Mesenchymal stem cell (in vitro differentiated cells and primary cell): ENCODE data around the gene SYNJ1.

Source experiments
- DNase-seq: peaks from one replicate; pipeline ENCODE4 v3.0.0-alpha.2; 2013
- H2AFZ ChIP-seq: one replicate; pipeline ENCODE4 v1.6.1; 2013; ENCODE audit warnings: low read depth, mild to moderate bottlenecking, control low read depth, inconsistent platforms, low read length, moderate library complexity
- H2AK5ac ChIP-seq: 2 replicates; pipeline ENCODE4 v1.6.1; 2013; ENCODE audit warnings: low read length, moderate library complexity, mild to moderate bottlenecking, inconsistent platforms; ENCODE audit not compliant: severe bottlenecking
- H2BK120ac ChIP-seq: one replicate; pipeline ENCODE4 v1.6.1; 2013; ENCODE audit warnings: low read depth, mild to moderate bottlenecking, inconsistent platforms, low read length, moderate library complexity
- H2BK12ac ChIP-seq, 2 experiments: one replicate each; pipeline ENCODE4 v1.6.1; 2013; ENCODE audit warnings: inconsistent platforms in 2 of 2, low read length in 2 of 2, mild to moderate bottlenecking in 2 of 2, moderate library complexity in 2 of 2, control low read depth in 1 of 2
- H2BK15ac ChIP-seq: one replicate; pipeline ENCODE4 v1.6.1; 2013; ENCODE audit warnings: mild to moderate bottlenecking, low read depth, inconsistent platforms; ENCODE audit not compliant: poor library complexity, severe bottlenecking
- H2BK5ac ChIP-seq: 2 replicates; pipeline ENCODE4 v1.6.1; 2013; ENCODE audit warnings: low read depth, mild to moderate bottlenecking, low read length, control low read depth, inconsistent platforms; ENCODE audit not compliant: poor library complexity, severe bottlenecking
- H3K14ac ChIP-seq, 2 experiments: one replicate each; pipeline ENCODE4 v1.6.1; 2013; ENCODE audit warnings: inconsistent platforms in 2 of 2, low read length in 2 of 2, control low read depth in 1 of 2, mild to moderate bottlenecking in 1 of 2, moderate library complexity in 1 of 2
- H3K18ac ChIP-seq, 2 experiments: one replicate each; pipeline ENCODE4 v1.6.1; 2013; ENCODE audit warnings: inconsistent platforms in 2 of 2, low read length in 2 of 2, control low read depth in 1 of 2, low read depth in 1 of 2, mild to moderate bottlenecking in 1 of 2
- H3K23ac ChIP-seq, 2 experiments: one replicate each; pipeline ENCODE4 v1.6.1; 2013; ENCODE audit warnings: inconsistent platforms in 2 of 2, low read length in 2 of 2, mild to moderate bottlenecking in 2 of 2, moderate library complexity in 2 of 2, control low read depth in 1 of 2
- H3K27ac ChIP-seq: 2 replicates; pipeline ENCODE4 v1.5.1; 2013; ENCODE audit warnings: mild to moderate bottlenecking, moderate library complexity, low read length, control low read depth, inconsistent platforms; ENCODE audit not compliant: poor library complexity, severe bottlenecking
- H3K27me3 ChIP-seq, 2 experiments: 2 replicates each; pipeline versions ENCODE4 v1.6.1 to v1.7.0; 2013; ENCODE audit warnings: low read length in 2 of 2, mild to moderate bottlenecking in 2 of 2, moderate library complexity in 2 of 2, control low read depth in 1 of 2, inconsistent platforms in 1 of 2; ENCODE audit not compliant: control insufficient read depth in 1 of 2, insufficient read depth in 1 of 2
- H3K36me3 ChIP-seq, 2 experiments: 2 replicates each; pipeline versions ENCODE4 v1.6.1 to v1.7.0; 2013; ENCODE audit warnings: low read length in 2 of 2, control low read depth in 1 of 2, inconsistent platforms in 1 of 2, low read depth in 1 of 2, mild to moderate bottlenecking in 1 of 2; ENCODE audit not compliant: insufficient read depth in 2 of 2, control insufficient read depth in 1 of 2
- H3K4ac ChIP-seq, 2 experiments: one replicate each; pipeline ENCODE4 v1.6.1; 2013; ENCODE audit warnings: inconsistent platforms in 2 of 2, low read length in 2 of 2, mild to moderate bottlenecking in 2 of 2, moderate library complexity in 2 of 2, control low read depth in 1 of 2, low read depth in 1 of 2
- H3K4me1 ChIP-seq: 2 replicates; pipeline ENCODE4 v1.6.1; 2013; ENCODE audit warnings: low read depth, low read length, control low read depth; ENCODE audit not compliant: control insufficient read depth, insufficient read depth
- H3K4me2 ChIP-seq: 2 replicates; pipeline ENCODE4 v1.6.1; 2013; ENCODE audit warnings: low read length, mild to moderate bottlenecking, inconsistent platforms; ENCODE audit not compliant: poor library complexity, severe bottlenecking
- H3K4me3 ChIP-seq, 2 experiments: 2 replicates each; pipeline versions ENCODE4 v1.5.1 to v1.7.0; 2013; ENCODE audit warnings: low read length in 2 of 2, mild to moderate bottlenecking in 2 of 2, control low read depth in 1 of 2, low read depth in 1 of 2; ENCODE audit not compliant: insufficient read depth in 1 of 2
- H3K79me1 ChIP-seq: replicated peaks from 2 replicates; pipeline ENCODE4 v1.6.1; 2013; ENCODE audit warnings: mild to moderate bottlenecking, control low read depth, low read length, inconsistent platforms; ENCODE audit not compliant: poor library complexity, severe bottlenecking
- H3K9ac ChIP-seq: 2 replicates; pipeline ENCODE4 v1.7.0; 2013; ENCODE audit warnings: mild to moderate bottlenecking, low read length, moderate library complexity
- H3K9me3 ChIP-seq: 2 replicates; pipeline ENCODE4 v1.7.0; 2013; ENCODE audit warnings: mild to moderate bottlenecking, low read length; ENCODE audit not compliant: control insufficient read depth
- H4K8ac ChIP-seq: one replicate; pipeline ENCODE4 v1.6.1; 2013; ENCODE audit warnings: inconsistent platforms, mild to moderate bottlenecking, low read length, moderate library complexity
- H4K91ac ChIP-seq: one replicate; pipeline ENCODE4 v1.6.1; 2013; ENCODE audit warnings: mild to moderate bottlenecking, low read length, inconsistent platforms
- WGBS: methylation state at CpG from one replicate; pipeline ENCODE4 v1.1.7; 2013; ENCODE audit warnings: mixed read lengths; 5-methylcytosine and 5-hydroxymethylcytosine counted together

The SYNJ1 gene

DNA sequence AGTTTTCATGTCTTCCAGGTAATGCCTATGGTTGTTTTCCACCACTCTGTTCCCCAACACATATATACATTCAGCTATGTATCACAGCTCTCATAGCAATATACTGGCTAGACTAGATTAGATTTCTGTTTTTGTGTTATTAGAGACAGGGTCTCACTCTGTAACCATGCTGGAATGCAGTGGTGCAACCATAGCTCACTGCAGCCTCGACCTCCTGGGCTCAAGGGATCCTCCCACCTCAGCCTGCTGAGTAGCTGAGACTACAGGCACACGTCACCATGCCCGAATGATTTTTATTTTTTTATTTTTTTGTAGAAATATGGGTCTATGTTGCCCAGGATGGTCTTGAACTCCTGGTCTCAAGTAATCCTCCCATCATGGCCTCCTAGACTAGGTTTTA, 37.7 kb downstream of the SYNJ1 start:
- Histone ChIP-seq H4K91ac (no peak overlapping the region), H3K79me1 (peaks cover 8% of the 10 kb centered on the region), H2BK12ac (no peak overlapping the region), H3K27me3 (no peaks in the 10 kb centered on the region), H3K18ac (no peak overlapping the region), H3K27ac (no peak overlapping the region), H3K9me3 (no peaks in the 10 kb centered on the region), H2BK120ac (no peak overlapping the region), H3K4me2 (no peak overlapping the region), H2BK5ac (no peak overlapping the region), H4K8ac (no peak overlapping the region), H3K4me3 (no peak overlapping the region), H3K9ac (no peak overlapping the region), H3K4ac (no peak overlapping the region), H3K36me3 (peaks cover 0 to 53% of the 10 kb centered on the region in 2 experiments), H2BK15ac (no peak overlapping the region), H3K14ac (no peak overlapping the region), H2AK5ac (no peak overlapping the region), H3K4me1 (peaks cover 1% of the 10 kb centered on the region), H3K23ac (no peak overlapping the region), H2AFZ (no peak overlapping the region)
- no peak for DNase-seq
- WGBS = 65% methylated on average over 3 of the region's 3 CpGs

- no peak for DNase-seq
- H3K36me3 ChIP-seq = peaks cover 0 to 44% of the 10 kb centered on the region in 2 experiments
- H2AFZ ChIP-seq = no peak overlapping the region
- H3K27ac ChIP-seq = no peak overlapping the region
- H3K9ac ChIP-seq = no peak overlapping the region
- no peak overlapping the region for H2BK12ac ChIP-seq
- no peak overlapping the region for H2BK5ac ChIP-seq
- H3K14ac ChIP-seq = no peak overlapping the region
- no peak overlapping the region for H2AK5ac ChIP-seq
- no peak overlapping the region for H3K4ac ChIP-seq
- peaks cover 1% of the 10 kb centered on the region for H3K4me1 ChIP-seq
- H3K18ac ChIP-seq = no peak overlapping the region
- no peak overlapping the region for H2BK15ac ChIP-seq
- H4K91ac ChIP-seq = no peak overlapping the region
- WGBS = 100% methylated on average over 1 of the region's 4 CpGs
- H3K79me1 ChIP-seq = peaks cover 6% of the 10 kb centered on the region
- H3K4me3 ChIP-seq = no peak overlapping the region
- H3K4me2 ChIP-seq = no peak overlapping the region
- H3K23ac ChIP-seq = no peak overlapping the region
- H3K9me3 ChIP-seq = no peaks in the 10 kb centered on the region
- no peak overlapping the region for H2BK120ac ChIP-seq
- no peaks in the 10 kb centered on the region for H3K27me3 ChIP-seq
- H4K8ac ChIP-seq = no peak overlapping the region
These were observed 40.0 kb downstream of the SYNJ1 start for GRCh38 chr21:32687643-32688345.

DNA sequence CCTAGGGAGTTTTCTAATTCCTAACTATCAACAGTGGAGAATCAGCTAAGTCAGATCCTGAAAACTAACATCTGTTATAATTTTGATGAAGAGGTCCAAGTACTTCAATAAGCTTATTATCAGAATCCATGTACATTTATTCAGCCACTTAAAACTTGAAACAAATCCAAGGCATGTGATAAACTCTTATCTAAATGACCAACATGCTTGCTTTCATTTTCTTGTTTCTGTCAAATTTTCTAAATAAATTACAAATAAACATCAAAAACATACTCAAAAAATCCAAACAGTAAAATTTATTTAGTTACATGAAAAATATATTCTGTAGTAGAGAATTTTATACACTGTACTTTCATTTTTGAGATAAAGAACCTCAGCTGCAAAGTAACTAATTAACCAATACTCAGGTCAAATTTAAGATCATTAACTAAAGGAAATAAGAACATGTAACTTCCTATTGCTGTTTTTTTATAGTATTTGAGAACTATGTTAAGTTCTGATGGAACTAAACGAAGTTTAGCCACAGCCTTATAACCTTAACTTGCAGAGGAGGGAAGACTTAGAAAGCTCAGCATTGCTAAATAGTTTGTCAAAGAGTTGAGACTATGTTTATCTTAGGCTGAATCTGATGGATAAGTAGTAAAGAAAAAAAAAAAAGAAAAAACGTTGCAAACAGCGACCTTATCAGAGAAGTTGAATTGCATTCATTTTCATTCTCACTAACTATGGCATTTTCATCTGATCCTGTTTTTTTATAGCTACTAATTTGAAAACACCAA, 44.9 kb downstream of the SYNJ1 start:
- no peak overlapping the region for H2BK12ac ChIP-seq
- H3K4me2 ChIP-seq = no peak overlapping the region
- H2AFZ ChIP-seq = no peak overlapping the region
- DNase-seq = no peak
- peak overlapping the region; percentile 79 for H3K27ac ChIP-seq
- WGBS = 86% methylated on average over 1 of the region's 3 CpGs
- no peak overlapping the region for H2BK5ac ChIP-seq
- H3K79me1 ChIP-seq = no peaks in the 10 kb centered on the region
- no peak overlapping the region for H3K4ac ChIP-seq
- no peak overlapping the region for H3K9ac ChIP-seq
- peaks cover 0 to 36% of the 10 kb centered on the region in 2 experiments for H3K36me3 ChIP-seq
- no peaks in the 10 kb centered on the region for H3K4me1 ChIP-seq
- H4K8ac ChIP-seq = no peak overlapping the region
- H2BK120ac ChIP-seq = no peak overlapping the region
- H3K9me3 ChIP-seq = no peaks in the 10 kb centered on the region
- H3K18ac ChIP-seq = no peak overlapping the region
- no peak overlapping the region for H3K14ac ChIP-seq
- H2BK15ac ChIP-seq = no peak overlapping the region
- no peak overlapping the region for H3K23ac ChIP-seq
- H3K27me3 ChIP-seq = no peaks in the 10 kb centered on the region
- no peak overlapping the region for H3K4me3 ChIP-seq
- no peak overlapping the region for H2AK5ac ChIP-seq
- no peak overlapping the region for H4K91ac ChIP-seq

GRCh38 chr21:32674731-32675130, 53.1 kb downstream of the SYNJ1 start:
- Histone ChIP-seq H4K8ac (no peak overlapping the region), H2AK5ac (no peak overlapping the region), H3K27ac (no peak overlapping the region), H3K4me2 (no peak overlapping the region), H2AFZ (no peak overlapping the region), H3K9ac (no peak overlapping the region), H3K9me3 (no peaks in the 10 kb centered on the region), H3K4me3 (no peak overlapping the region), H3K23ac (no peak overlapping the region), H3K79me1 (no peaks in the 10 kb centered on the region), H3K14ac (no peak overlapping the region), H2BK12ac (no peak overlapping the region), H3K36me3 (peaks cover 0 to 44% of the 10 kb centered on the region in 2 experiments), H3K4ac (no peak overlapping the region), H2BK5ac (no peak overlapping the region), H3K4me1 (no peaks in the 10 kb centered on the region), H2BK120ac (no peak overlapping the region), H4K91ac (no peak overlapping the region), H3K27me3 (no peaks in the 10 kb centered on the region), H2BK15ac (no peak overlapping the region), H3K18ac (no peak overlapping the region)
- DNase-seq = no peak
- WGBS = 95% methylated on average over 1 of the region's 2 CpGs
